WTC11 (cell line): ENCODE data around the gene AKAP7. TPM values are rescaled to one million over a fixed set of nuclear protein-coding genes. Genes with fewer than 3 reads are reported as not detected.

Source experiments
- ATAC-seq: fragments of 200-7000 bp; cut with Tn5 transposase; 2 replicates; pipeline ENCODE4 v1.10.0; 2021; ENCODE audit warnings: mild to moderate bottlenecking, moderate library complexity
- CTCF ChIA-PET: fragments of 300-600 bp; sonication (Branson Sonifier 250); formaldehyde crosslinking; loops from one replicate; lab custom pipeline; 2021; ENCODE audit warnings: antibody characterized with exemption; lab: Charles Lee
- POLR2A ChIA-PET: fragments of 350-600 bp; sonication (Branson Sonifier 250); formaldehyde crosslinking; loops from one replicate; lab custom pipeline; 2021; ENCODE audit warnings: antibody characterized with exemption; lab: Charles Lee
- DNase-seq: peaks from one replicate; pipeline ENCODE4 v3.0.0; 2021; ENCODE audit warnings: low spot score
- H3K27ac Mint-ChIP-seq: 2 replicates; pipeline ENCODE4 v1.8.0; 2021; ENCODE audit warnings: mixed read lengths
- H3K27me3 Mint-ChIP-seq: 2 replicates; pipeline ENCODE4 v1.8.0; 2021; ENCODE audit warnings: low read depth, mild to moderate bottlenecking, moderate library complexity, mixed read lengths
- H3K36me3 Mint-ChIP-seq: 2 replicates; pipeline ENCODE4 v1.8.0; 2021; ENCODE audit warnings: mixed read lengths
- H3K4me1 Mint-ChIP-seq: 2 replicates; pipeline ENCODE4 v1.8.0; 2022; ENCODE audit warnings: mixed read lengths
- H3K4me3 Mint-ChIP-seq: 2 replicates; pipeline ENCODE4 v1.8.0; 2021; ENCODE audit warnings: mild to moderate bottlenecking, moderate library complexity, mixed read lengths
- H3K9me3 Mint-ChIP-seq: 2 replicates; pipeline ENCODE4 v1.8.0; 2021; ENCODE audit warnings: mixed read lengths
- CREM ChIP-seq: sonication (generic); formaldehyde crosslinking; IDR thresholded peaks from 2 replicates; pipeline ENCODE4 v1.8.1; 2022; ENCODE audit warnings: mild to moderate bottlenecking, missing genetic modification reagents, moderate library complexity
- E2F5 ChIP-seq: sonication (generic); formaldehyde crosslinking; IDR thresholded peaks from 2 replicates; pipeline ENCODE4 v1.8.1; 2022; ENCODE audit warnings: mild to moderate bottlenecking, moderate library complexity, missing genetic modification reagents
- ELF4 ChIP-seq: sonication (generic); formaldehyde crosslinking; IDR thresholded peaks from 2 replicates; pipeline ENCODE4 v1.8.1; 2022; ENCODE audit warnings: low read depth, mild to moderate bottlenecking, moderate library complexity, missing genetic modification reagents
- EMX1 ChIP-seq: fragments of 250-450 bp; sonication (Bioruptor Pico); IDR thresholded peaks from 2 replicates; pipeline ENCODE4 v1.8.0; 2021; ENCODE audit warnings: mild to moderate bottlenecking
- ERG ChIP-seq: fragments of 250-450 bp; sonication (Bioruptor Pico); IDR thresholded peaks from 2 replicates; pipeline ENCODE4 v1.8.0; 2021; ENCODE audit warnings: mild to moderate bottlenecking
- FOXJ3 ChIP-seq: sonication (generic); formaldehyde crosslinking; IDR thresholded peaks from 2 replicates; pipeline ENCODE4 v1.9.0; 2021; ENCODE audit warnings: missing genetic modification reagents, mild to moderate bottlenecking, borderline replicate concordance
- FOXK1 ChIP-seq: sonication (generic); formaldehyde crosslinking; IDR thresholded peaks from 2 replicates; pipeline ENCODE4 v1.8.0; 2022; ENCODE audit warnings: mild to moderate bottlenecking, moderate library complexity, missing genetic modification reagents
- GABPB1 ChIP-seq: sonication (generic); formaldehyde crosslinking; IDR thresholded peaks from 2 replicates; pipeline ENCODE4 v1.8.1; 2023; ENCODE audit warnings: mild to moderate bottlenecking, missing genetic modification reagents
- NFATC4 ChIP-seq: fragments of 250-450 bp; sonication (Bioruptor Pico); IDR thresholded peaks from 2 replicates; pipeline ENCODE4 v1.9.0; 2021; ENCODE audit warnings: mild to moderate bottlenecking
- NR1H2 ChIP-seq: sonication (generic); formaldehyde crosslinking; IDR thresholded peaks from 2 replicates; pipeline ENCODE4 v1.9.0; 2021; ENCODE audit warnings: mild to moderate bottlenecking, moderate library complexity, missing genetic modification reagents
- NR3C1 ChIP-seq: sonication (generic); formaldehyde crosslinking; conservative IDR thresholded peaks from 2 replicates; pipeline ENCODE4 v1.8.1; 2023; ENCODE audit warnings: low read depth, mild to moderate bottlenecking, missing genetic modification reagents
- RELA ChIP-seq: sonication (generic); formaldehyde crosslinking; IDR thresholded peaks from 2 replicates; pipeline ENCODE4 v1.8.1; 2022; ENCODE audit warnings: missing genetic modification reagents, mild to moderate bottlenecking, borderline replicate concordance
- SOX15 ChIP-seq: fragments of 250-450 bp; sonication (Bioruptor Pico); IDR thresholded peaks from 2 replicates; pipeline ENCODE4 v1.9.0; 2021; ENCODE audit warnings: mild to moderate bottlenecking
- TEAD1 ChIP-seq: sonication (generic); formaldehyde crosslinking; IDR thresholded peaks from 2 replicates; pipeline ENCODE4 v1.8.0; 2022; ENCODE audit warnings: mild to moderate bottlenecking, missing genetic modification reagents
- TEAD4 ChIP-seq: sonication (generic); formaldehyde crosslinking; IDR thresholded peaks from 2 replicates; pipeline ENCODE4 v1.8.0; 2022; ENCODE audit warnings: mild to moderate bottlenecking, missing genetic modification reagents
- USF1 ChIP-seq: sonication (generic); formaldehyde crosslinking; IDR thresholded peaks from 2 replicates; pipeline ENCODE4 v1.8.0; 2022; ENCODE audit warnings: mild to moderate bottlenecking, missing genetic modification reagents
- ZNF121 ChIP-seq: sonication (generic); formaldehyde crosslinking; IDR thresholded peaks from 2 replicates; pipeline ENCODE4 v1.8.0; 2023; ENCODE audit warnings: missing genetic modification reagents
- ZNF263 ChIP-seq: sonication (generic); formaldehyde crosslinking; IDR thresholded peaks from 2 replicates; pipeline ENCODE4 v1.8.1; 2022; ENCODE audit warnings: low read depth, mild to moderate bottlenecking, moderate library complexity, missing genetic modification reagents
- ZNF416 ChIP-seq: fragments of 250-450 bp; sonication (Bioruptor Pico); IDR thresholded peaks from 2 replicates; pipeline ENCODE4 v1.9.0; 2021; ENCODE audit warnings: mild to moderate bottlenecking, inconsistent platforms
- ZNF671 ChIP-seq: fragments of 250-450 bp; sonication (Bioruptor Pico); IDR thresholded peaks from 2 replicates; pipeline ENCODE4 v1.8.0; 2021; ENCODE audit warnings: mild to moderate bottlenecking
- total RNA-seq: library from RNA; stranded (reverse); gene quantifications from 3 replicates; pipeline ENCODE4 v1.2.3, GENCODE V29; 2021
- TF ChIP-seq, protein P1 (sequence below): sonication (generic); formaldehyde crosslinking; IDR thresholded peaks from 2 replicates; pipeline ENCODE4 v1.8.0; 2023; ENCODE audit warnings: missing genetic modification reagents, mild to moderate bottlenecking, borderline replicate concordance
- TF ChIP-seq, protein P2 (sequence below): fragments of 250-450 bp; sonication (Bioruptor Pico); IDR thresholded peaks from 2 replicates; pipeline ENCODE4 v1.9.0; 2021; ENCODE audit warnings: mild to moderate bottlenecking

AKAP7 gene
- total RNA-seq, 1 experiment from 2014 or later, result 10.9 TPM

GRCh38 chr6:131129689-131130553 is 5.3 kb upstream of the AKAP7 start:
- Mint-ChIP-seq H3K4me1 (peaks cover 6% of the 10 kb centered on the region), H3K9me3 (no peaks in the 10 kb centered on the region)
- POLR2A ChIA-PET, result no interaction called here
- TF ChIP-seq NFATC4 (no peak), NR1H2 (CRISPR knock-in tag) (no peak), SOX15 (CRISPR knock-in tag) (no peak), USF1 (CRISPR knock-in tag) (no peak), FOXJ3 (CRISPR knock-in tag) (no peak), TEAD4 (CRISPR knock-in tag) (no peak), GABPB1 (CRISPR knock-in tag) (no peak), CREM (CRISPR knock-in tag) (no peak), ZNF671 (no peak), ZNF263 (CRISPR knock-in tag) (no peak), FOXK1 (no peak), ERG (CRISPR knock-in tag) (no peak), ELF4 (CRISPR knock-in tag) (no peak), RELA (no peak), NR3C1 (CRISPR knock-in tag) (no peak), E2F5 (CRISPR knock-in tag) (no peak), ZNF416 (no peak)
- TF ChIP-seq, all 79 proteins: peak for 0
- CTCF ChIA-PET, result interaction anchor here (0.6 kb wide), 1 partner anchor 114 kb away, joined by 3 read pairs; no protein-coding TSS in a partner anchor
- H3K4me3 Mint-ChIP-seq, result no peak overlapping the region
- H3K27me3 Mint-ChIP-seq, result peaks cover 14% of the 10 kb centered on the region
- H3K36me3 Mint-ChIP-seq, result no peaks in the 10 kb centered on the region
- ATAC-seq, result no peak
- H3K27ac Mint-ChIP-seq, result no peak overlapping the region
- DNase-seq, result no peak

GRCh38 chr6:131130554-131130940 is 4.7 kb upstream of the AKAP7 start:
- Mint-ChIP-seq H3K36me3 (no peaks in the 10 kb centered on the region), H3K9me3 (no peaks in the 10 kb centered on the region), H3K4me1 (peaks cover 7% of the 10 kb centered on the region), H3K4me3 (no peak overlapping the region), H3K27me3 (peaks cover 15% of the 10 kb centered on the region), H3K27ac (no peak overlapping the region)
- CTCF ChIA-PET, result interaction anchor here (0.6 kb wide), 1 partner anchor 114 kb away, joined by 3 read pairs; no protein-coding TSS in a partner anchor
- ATAC-seq (no peak), DNase-seq (no peak)
- POLR2A ChIA-PET, result no interaction called here
- no peak for TF ChIP-seq FOXJ3 (CRISPR knock-in tag)
- TF ChIP-seq, protein P1, sequence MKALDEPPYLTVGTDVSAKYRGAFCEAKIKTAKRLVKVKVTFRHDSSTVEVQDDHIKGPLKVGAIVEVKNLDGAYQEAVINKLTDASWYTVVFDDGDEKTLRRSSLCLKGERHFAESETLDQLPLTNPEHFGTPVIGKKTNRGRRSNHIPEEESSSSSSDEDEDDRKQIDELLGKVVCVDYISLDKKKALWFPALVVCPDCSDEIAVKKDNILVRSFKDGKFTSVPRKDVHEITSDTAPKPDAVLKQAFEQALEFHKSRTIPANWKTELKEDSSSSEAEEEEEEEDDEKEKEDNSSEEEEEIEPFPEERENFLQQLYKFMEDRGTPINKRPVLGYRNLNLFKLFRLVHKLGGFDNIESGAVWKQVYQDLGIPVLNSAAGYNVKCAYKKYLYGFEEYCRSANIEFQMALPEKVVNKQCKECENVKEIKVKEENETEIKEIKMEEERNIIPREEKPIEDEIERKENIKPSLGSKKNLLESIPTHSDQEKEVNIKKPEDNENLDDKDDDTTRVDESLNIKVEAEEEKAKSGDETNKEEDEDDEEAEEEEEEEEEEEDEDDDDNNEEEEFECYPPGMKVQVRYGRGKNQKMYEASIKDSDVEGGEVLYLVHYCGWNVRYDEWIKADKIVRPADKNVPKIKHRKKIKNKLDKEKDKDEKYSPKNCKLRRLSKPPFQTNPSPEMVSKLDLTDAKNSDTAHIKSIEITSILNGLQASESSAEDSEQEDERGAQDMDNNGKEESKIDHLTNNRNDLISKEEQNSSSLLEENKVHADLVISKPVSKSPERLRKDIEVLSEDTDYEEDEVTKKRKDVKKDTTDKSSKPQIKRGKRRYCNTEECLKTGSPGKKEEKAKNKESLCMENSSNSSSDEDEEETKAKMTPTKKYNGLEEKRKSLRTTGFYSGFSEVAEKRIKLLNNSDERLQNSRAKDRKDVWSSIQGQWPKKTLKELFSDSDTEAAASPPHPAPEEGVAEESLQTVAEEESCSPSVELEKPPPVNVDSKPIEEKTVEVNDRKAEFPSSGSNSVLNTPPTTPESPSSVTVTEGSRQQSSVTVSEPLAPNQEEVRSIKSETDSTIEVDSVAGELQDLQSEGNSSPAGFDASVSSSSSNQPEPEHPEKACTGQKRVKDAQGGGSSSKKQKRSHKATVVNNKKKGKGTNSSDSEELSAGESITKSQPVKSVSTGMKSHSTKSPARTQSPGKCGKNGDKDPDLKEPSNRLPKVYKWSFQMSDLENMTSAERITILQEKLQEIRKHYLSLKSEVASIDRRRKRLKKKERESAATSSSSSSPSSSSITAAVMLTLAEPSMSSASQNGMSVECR (CRISPR knock-in tag), result no peak
- no peak for TF ChIP-seq TEAD1
- no peak for TF ChIP-seq EMX1 (CRISPR knock-in tag)
- TF ChIP-seq ZNF121 (CRISPR knock-in tag), result no peak
- TF ChIP-seq, protein P2, sequence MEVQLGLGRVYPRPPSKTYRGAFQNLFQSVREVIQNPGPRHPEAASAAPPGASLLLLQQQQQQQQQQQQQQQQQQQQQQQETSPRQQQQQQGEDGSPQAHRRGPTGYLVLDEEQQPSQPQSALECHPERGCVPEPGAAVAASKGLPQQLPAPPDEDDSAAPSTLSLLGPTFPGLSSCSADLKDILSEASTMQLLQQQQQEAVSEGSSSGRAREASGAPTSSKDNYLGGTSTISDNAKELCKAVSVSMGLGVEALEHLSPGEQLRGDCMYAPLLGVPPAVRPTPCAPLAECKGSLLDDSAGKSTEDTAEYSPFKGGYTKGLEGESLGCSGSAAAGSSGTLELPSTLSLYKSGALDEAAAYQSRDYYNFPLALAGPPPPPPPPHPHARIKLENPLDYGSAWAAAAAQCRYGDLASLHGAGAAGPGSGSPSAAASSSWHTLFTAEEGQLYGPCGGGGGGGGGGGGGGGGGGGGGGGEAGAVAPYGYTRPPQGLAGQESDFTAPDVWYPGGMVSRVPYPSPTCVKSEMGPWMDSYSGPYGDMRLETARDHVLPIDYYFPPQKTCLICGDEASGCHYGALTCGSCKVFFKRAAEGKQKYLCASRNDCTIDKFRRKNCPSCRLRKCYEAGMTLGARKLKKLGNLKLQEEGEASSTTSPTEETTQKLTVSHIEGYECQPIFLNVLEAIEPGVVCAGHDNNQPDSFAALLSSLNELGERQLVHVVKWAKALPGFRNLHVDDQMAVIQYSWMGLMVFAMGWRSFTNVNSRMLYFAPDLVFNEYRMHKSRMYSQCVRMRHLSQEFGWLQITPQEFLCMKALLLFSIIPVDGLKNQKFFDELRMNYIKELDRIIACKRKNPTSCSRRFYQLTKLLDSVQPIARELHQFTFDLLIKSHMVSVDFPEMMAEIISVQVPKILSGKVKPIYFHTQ (CRISPR knock-in tag), result no peak
